HFF-Myc (cell line): ENCODE measurements around the gene TOP2B.

Source experiments
- DNase-seq: peaks from one replicate; pipeline ENCODE4 v3.0.0-alpha.2; 2011; ENCODE audit warnings: low read depth; ENCODE audit errors: extremely low read depth
- H3K4me3 ChIP-seq: replicated peaks from 2 replicates; pipeline ENCODE4 v1.5.1; 2011; ENCODE audit warnings: low read depth, mild to moderate bottlenecking, control low read depth, low read length
- TF ChIP-seq, protein P1 (sequence below): IDR thresholded peaks from 2 replicates; pipeline ENCODE4 v1.5.1; 2012; ENCODE audit warnings: mild to moderate bottlenecking, low read depth, low read length, control low read depth; ENCODE audit errors: missing control alignments

The TOP2B gene

DNA sequence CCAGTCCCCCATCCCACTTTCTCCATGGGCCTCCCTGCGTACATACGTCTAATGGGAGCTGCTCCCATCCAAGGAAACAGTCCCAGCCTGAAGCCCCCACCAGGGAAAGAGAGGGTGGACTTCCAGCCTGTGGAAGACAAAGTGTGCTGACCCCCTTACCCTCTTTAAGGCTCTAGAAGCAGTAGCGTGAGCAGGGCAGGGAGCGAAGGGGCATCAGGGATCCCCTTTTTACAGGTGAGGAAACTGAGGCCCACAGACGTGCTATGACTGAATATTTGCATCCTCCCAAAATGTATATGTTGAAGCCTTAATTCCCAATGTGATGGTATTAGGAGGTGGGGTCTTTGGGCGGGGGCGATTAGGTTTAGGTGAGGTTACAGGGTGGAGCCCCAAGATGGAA is 83.4 kb downstream of the TOP2B start:
- TF ChIP-seq, protein P1, sequence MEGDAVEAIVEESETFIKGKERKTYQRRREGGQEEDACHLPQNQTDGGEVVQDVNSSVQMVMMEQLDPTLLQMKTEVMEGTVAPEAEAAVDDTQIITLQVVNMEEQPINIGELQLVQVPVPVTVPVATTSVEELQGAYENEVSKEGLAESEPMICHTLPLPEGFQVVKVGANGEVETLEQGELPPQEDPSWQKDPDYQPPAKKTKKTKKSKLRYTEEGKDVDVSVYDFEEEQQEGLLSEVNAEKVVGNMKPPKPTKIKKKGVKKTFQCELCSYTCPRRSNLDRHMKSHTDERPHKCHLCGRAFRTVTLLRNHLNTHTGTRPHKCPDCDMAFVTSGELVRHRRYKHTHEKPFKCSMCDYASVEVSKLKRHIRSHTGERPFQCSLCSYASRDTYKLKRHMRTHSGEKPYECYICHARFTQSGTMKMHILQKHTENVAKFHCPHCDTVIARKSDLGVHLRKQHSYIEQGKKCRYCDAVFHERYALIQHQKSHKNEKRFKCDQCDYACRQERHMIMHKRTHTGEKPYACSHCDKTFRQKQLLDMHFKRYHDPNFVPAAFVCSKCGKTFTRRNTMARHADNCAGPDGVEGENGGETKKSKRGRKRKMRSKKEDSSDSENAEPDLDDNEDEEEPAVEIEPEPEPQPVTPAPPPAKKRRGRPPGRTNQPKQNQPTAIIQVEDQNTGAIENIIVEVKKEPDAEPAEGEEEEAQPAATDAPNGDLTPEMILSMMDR = no peak
- no peak for DNase-seq
- no peak overlapping the region for H3K4me3 ChIP-seq

DNA sequence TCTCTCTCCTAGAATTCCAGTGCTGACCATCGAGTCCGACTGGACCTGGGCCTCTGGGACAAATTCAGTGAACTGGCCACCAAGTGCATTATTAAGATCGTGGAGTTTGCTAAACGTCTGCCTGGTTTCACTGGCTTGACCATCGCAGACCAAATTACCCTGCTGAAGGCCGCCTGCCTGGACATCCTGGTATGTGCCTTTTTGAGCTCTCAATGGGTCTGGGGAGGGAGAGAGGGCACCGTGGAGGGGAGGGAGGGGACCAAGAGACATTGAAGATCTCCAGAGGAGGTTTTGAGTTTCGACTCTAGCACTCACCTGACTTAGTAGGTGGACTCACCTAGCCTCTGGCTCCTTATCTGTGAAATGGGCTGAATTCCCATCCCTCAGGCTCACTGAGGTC is 84.2 kb downstream of the TOP2B start:
- no peak for DNase-seq
- TF ChIP-seq, protein P1 = no peak
- H3K4me3 ChIP-seq = no peak overlapping the region

DNA sequence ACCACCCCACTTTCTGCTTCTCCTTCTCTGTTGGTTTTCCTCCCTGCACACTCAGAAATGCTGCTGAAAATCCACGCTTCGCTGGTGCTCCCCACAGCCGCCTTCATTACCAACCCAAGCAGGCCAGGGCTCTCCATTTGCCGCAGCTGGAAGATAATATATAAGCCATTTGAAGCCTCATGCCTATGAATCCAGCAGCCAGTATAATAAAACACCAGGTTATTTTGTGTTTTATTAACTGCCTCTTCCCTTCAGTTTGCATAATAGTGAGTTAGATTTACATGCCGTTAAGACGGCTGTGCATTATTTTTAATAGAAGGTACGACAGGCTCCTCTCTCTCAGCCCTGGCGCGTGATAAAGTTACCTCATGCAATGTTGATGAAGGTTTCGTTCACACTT is 86.6 kb downstream of the TOP2B start:
- DNase-seq = no peak
- TF ChIP-seq, protein P1 = no peak

DNA sequence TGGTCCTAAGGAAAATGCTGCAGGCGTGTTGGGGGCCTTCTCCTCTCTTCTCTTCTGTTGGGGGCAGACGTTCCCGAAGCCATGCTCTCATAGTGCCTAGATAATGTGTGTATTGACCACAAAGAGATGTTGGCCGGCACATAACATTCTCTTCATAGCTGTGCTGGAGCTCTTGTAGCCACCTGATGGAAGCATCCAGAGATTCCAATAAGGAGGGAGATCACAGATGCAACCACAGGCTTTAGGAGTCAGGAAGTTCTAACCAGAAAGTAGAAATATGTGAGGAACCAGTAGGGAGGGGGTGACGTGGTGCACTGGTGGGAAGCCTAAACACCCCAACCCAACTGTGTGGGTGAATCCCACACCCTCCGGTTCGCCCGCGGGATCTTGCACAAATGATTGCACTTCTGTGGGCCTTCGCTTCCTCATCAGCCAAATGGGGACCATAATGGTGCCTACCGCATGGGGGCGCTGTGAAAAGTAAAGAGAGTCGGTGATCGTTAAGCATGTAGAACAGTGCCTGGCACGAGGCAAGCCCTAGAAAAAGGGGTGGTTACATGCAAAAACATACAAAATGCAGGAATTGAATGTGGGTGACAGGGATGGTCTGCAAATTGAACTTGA is 87.8 kb downstream of the TOP2B start:
- no peak overlapping the region for H3K4me3 ChIP-seq
- TF ChIP-seq, protein P1 = no peak
- no peak for DNase-seq

More for the DNA sequence above, 86.6 kb downstream of the TOP2B start:
- H3K4me3 ChIP-seq = no peak overlapping the region

DNA sequence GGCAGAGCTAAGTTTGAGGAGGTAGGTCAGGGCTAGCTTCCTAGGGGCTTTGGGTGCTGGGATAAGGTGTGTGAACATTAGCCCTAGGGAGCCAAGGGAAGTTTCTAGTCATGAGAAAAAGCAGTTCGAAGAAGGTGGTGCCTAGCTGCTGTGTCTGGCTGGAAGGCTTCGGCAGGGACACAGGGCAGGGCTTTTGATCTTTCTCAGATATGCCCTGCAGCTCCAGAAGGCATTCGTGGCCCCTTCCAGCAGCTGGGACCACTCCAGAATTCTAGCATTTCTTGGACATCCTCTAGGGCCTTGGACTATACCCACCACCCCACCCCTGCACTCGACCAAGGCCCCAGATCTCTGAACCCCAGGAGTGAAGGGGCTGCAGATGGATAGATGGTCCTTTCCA is 88.6 kb downstream of the TOP2B start:
- H3K4me3 ChIP-seq = no peak overlapping the region
- TF ChIP-seq, protein P1 = no peak
- DNase-seq = no peak

DNA sequence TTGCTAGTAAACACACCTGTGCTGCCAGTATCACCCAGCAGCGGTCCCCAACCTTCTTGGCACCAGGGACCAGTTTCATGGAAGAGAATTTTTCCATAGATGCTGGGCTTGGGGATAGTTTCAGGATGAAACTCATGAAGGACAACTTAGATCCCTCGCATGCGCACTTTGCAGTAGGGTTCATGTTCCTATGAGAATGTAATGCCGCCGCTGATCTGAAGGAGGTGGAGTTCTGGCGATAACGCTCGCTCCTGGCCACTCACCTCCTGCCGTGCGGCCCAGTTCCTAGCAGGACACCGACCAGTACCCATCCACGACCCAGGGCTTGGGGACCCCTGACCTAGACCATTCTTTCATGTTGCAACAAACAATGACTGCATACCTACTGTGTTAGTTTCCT is 89.7 kb downstream of the TOP2B start:
- TF ChIP-seq, protein P1 = no peak
- DNase-seq = no peak
- H3K4me3 ChIP-seq = no peak overlapping the region
